HG02610 (cell line): ENCODE data around the gene CAMK2D.

Source experiments
- ATAC-seq: cut with Tn5 transposase; IDR thresholded peaks from one replicate; pipeline ENCODE4 v1.9.1; 2021; ENCODE audit warnings: mild to moderate bottlenecking, moderate library complexity; ENCODE audit not compliant: unreplicated experiment

Gene CAMK2D

DNA sequence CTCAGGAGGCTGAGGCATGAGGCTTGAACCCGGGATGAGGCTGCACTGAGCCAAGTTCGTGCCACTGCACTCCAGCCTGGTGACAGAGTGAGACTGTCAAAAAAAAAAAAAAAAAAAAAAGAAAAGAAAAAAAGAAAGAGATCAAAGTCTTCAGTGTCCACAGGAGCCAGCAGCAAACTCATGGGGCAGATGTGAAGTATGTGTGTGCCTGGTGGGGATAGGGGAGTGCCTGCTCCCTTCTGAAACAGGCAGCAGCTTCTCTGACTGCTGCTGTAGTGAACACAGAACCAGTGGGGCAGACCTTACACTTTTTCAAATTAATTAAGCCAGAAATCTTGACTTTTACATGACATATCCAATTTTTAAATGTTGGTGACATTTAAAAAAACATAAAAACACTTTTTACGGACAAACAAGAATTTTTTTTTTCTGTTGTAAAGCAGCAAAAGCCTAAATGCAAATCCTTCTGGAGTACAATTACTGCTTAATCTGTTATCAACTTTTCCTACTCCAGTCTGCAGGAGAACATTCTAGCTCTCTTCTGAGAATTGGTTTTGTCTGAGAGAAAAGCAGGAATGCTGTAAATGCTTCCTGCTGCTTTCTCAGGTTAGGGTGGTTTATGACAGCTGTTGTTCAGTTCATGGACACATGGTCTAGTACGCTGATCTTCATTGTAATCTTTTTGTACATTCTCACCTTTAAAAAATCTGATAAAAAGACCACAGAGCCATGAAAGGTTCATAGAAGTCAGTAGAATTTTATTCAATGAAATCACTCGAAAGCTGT is 311.1 kb downstream of the CAMK2D start:
- ATAC-seq = no peak

GRCh38 chr4:113449410-113449974 is 312.0 kb downstream of the CAMK2D start:
- no peak for ATAC-seq

GRCh38 chr4:113447769-113448168 is 313.8 kb downstream of the CAMK2D start:
- ATAC-seq = no peak

GRCh38 chr4:113447061-113447460 is 314.5 kb downstream of the CAMK2D start:
- no peak for ATAC-seq

GRCh38 chr4:113446019-113446418 is 315.5 kb downstream of the CAMK2D start:
- ATAC-seq = no peak

DNA sequence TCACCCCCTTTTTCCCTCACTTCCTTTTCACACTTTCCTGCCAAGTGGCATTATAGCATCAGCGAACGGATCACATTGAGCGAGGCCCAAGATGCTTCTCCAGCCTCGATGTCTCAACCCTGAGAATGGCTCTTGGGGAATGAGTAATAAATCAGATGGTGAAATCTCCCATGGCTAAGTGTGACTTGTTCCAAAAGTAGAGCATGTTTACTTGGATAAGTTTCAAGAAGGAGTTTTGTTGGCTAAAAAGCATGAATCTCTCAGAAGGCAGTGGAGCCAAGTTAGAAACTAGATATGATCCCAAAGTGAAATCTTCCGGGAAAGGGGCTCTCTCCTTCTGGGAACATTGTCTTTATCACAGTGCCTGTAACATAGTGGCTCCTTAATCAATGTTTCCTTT is 316.3 kb downstream of the CAMK2D start:
- ATAC-seq = no peak

GRCh38 chr4:113444386-113444785 is 317.2 kb downstream of the CAMK2D start:
- ATAC-seq = no peak

- ATAC-seq = no peak
Measured at GRCh38 chr4:113442826-113443225, 318.7 kb downstream of the CAMK2D start.

DNA sequence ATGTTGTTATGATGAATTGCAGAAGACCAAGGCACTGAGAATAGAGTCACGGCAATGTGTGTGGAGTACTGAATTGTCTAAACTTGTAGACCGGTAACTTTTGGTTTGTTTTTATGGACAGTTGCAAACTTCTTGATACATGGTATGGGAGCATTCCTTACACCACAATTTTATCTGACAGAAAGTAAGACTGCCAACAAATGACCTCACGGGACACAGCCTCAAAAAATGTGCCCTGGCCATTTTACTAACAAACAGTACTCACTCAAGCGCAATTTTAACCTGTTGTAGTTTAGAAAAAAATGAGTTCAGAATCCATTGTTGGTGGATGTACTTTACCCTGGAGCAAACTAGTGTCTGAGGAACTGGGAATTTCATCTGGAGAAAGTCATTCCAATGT is 321.2 kb downstream of the CAMK2D start:
- no peak for ATAC-seq

- no peak for ATAC-seq
Measured at GRCh38 chr4:113438596-113438995, 322.9 kb downstream of the CAMK2D start.

GRCh38 chr4:113437129-113437528 is 324.4 kb downstream of the CAMK2D start:
- ATAC-seq = no peak

DNA sequence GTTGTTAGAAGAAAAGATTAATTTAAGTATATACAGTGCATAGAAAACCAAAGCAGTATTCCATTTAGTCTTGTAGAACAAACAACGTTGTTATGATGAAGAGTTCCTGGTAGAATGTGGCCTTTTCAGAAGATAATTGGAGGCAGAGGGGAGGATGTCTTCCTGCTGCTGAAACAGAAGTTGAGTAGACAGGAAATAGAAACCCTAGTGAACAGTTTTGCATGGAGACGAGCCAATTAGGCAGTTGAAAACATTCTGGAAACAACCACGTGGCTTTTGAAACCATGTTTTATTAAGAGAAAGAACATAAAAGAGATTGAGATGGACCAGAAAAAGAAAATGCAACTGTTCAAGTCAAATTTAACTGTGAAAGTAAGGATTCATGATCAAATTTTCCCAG is 325.2 kb downstream of the CAMK2D start:
- ATAC-seq = no peak

- ATAC-seq = no peak
Measured at GRCh38 chr4:113435893-113436292, 325.6 kb downstream of the CAMK2D start.

GRCh38 chr4:113434247-113434587 is 327.3 kb downstream of the CAMK2D start:
- no peak for ATAC-seq

DNA sequence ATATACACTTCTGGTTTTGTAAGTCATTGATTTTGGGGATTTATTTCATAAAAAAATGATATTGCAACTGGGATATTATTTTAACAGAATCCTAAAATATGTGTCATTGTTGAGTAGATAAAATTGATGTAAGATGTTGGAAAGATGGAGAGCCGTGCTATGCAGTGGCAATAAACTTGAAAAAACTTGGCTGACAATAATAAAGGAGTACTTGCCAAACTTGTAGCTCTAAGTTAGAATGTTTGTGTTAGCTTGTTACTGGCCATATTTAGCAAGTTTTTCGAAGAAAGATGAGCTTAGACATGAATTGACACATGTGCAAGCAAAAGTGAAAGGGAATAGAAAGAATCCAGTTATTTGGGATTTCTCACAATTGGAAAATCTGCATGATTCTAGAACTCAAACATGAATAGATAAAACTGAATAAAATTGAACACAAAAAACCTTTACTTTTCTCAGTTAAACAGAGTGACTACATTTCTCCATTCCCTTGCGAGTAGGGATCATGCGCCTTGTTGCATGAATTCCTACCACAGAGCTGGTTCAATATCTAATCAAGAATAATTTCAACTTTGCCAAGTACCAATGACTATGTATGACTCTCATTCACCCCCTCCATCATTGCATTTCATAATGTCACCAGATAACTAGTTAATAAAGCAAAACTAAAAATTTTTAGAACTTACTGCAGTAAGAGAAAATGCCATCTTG is 327.8 kb downstream of the CAMK2D start:
- no peak for ATAC-seq

- ATAC-seq = no peak
Measured at GRCh38 chr4:113433116-113433515, 328.4 kb downstream of the CAMK2D start.

DNA sequence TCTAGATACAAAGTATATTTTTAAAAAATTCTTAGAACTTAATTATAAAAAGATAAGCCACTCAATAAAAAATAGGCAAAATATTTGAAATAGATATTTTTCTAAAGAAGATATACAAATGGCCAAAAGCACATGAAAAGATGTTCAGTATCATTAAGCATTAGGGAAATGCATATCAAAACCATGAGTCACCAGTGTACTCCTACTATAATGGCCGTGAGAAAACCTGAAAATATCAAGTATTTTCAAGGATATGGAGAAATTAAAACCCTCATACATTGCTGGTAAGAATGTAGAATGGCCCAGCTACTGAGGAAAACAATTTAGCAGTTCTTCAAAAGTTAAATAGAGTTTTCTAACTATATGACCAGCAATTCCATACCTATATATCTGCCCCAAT is 337.9 kb downstream of the CAMK2D start:
- no peak for ATAC-seq

DNA sequence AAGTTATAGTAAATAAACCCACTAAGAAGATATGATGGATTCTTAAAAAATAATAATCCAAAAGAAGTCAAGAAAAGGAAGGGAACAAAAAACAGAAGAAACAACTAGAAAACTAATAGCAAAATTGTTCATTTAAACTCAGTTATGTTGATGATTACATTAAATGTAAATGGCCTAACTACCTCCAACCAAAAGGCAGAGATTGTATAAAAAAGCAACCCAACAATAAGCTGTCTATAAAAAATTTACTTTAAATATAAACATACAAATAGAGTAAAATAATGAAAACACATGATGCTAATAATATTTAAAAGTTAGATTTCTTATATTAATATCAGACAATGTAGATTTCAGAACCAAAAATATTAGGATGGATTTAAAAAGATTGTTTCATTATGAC is 340.6 kb downstream of the CAMK2D start:
- ATAC-seq = no peak

DNA sequence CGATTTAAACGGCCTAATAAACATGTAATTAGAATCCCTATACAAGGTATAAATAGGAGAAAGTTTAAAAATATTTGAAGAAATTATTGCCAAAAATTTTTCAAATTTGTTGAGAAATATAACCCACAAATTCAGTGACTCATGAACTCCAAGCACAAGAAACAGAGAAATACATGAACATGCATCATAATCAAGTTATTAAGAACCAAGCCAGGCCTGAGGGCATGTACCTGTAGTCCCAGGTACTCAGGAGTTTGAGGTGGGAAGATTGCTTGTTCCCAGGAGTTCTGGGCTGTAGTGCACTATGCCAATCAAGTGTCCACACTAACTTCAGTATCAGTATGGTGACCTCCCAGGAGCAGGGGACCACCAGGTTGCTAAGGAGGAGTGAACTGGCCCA is 341.9 kb downstream of the CAMK2D start:
- no peak for ATAC-seq

- ATAC-seq = no peak
Measured at GRCh38 chr4:113411496-113411938, 350.0 kb downstream of the CAMK2D start.

DNA sequence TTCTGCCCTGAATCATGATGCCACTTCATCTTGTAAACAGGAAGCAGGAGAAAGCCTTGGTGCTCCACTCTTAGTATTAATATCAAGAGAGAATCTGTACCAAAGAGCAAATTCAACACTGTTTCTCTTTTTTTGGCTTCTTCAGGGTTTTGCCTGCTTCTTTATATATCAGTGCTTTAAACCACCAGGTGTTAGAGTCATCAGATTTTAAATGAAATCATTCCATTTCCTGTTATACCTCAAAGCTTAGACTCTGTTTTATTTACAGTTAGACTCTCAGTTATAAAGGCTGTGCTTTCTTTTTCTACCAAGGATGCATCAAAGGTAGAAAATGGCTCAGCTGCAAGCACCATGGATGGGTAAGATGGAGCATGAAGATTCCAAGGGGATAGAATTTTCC is 350.9 kb downstream of the CAMK2D start:
- ATAC-seq = no peak

DNA sequence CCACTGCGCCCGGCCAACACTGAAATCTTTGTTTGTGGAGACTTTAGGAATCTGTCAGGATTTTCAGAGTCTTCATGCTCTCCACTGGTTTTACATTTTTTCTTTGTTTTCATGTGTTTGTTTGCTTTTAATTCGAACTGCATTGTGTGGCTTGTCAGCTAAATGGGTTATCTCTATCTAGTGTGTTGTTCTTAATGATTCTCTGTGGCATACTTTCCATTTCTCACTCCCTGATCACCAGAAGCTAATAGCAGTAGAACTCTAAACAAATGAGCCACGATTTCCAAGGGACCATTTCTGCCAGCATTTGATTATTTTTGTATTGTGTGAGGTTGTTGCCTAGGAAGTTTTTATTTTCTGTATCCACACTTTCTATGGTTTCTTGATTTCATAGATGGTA is 352.4 kb downstream of the CAMK2D start:
- no peak for ATAC-seq
